Panc1 (cell line): ENCODE results near the gene ADAMTS10. TPM values are rescaled to one million over a fixed set of nuclear protein-coding genes. Genes with fewer than 3 reads are reported as not detected.

Experiments used
- ATAC-seq: fragments of 200-7000 bp; cut with Tn5 transposase; 2 replicates; pipeline ENCODE4 v1.9.1; 2020; ENCODE audit warnings: mild to moderate bottlenecking, moderate library complexity
- BruUV-seq: library from RNA; stranded (reverse); fragments of 400-500 nt; replicated peaks from 2 replicates; lab custom pipeline; 2021; lab: Mats Ljungman, UMichigan
- CTCF ChIA-PET: fragments of 300-600 bp; sonication (Branson Sonifier 250); formaldehyde crosslinking; loops from one replicate; lab custom pipeline; 2022; ENCODE audit warnings: antibody characterized with exemption; lab: Charles Lee
- POLR2A ChIA-PET: fragments of 300-600 bp; sonication (Branson Sonifier 250); formaldehyde crosslinking; loops from one replicate; lab custom pipeline; 2022; ENCODE audit warnings: antibody characterized with exemption; lab: Charles Lee
- DNase-seq: peaks from one replicate; pipeline ENCODE4 v3.0.0-alpha.2; 2010; ENCODE audit warnings: low read depth, low spot score
- H3K27ac ChIP-seq: 2 replicates; pipeline ENCODE4 v1.5.1; 2011; ENCODE audit warnings: mild to moderate bottlenecking, low read length, inconsistent platforms
- H3K27me3 ChIP-seq: fragments of 200-500 bp; sonication (Bioruptor generic); 2 replicates; pipeline ENCODE4 v1.6.0; 2014; ENCODE audit warnings: low read length, inconsistent platforms; ENCODE audit not compliant: control insufficient read depth, insufficient read depth
- H3K36me3 ChIP-seq: fragments of 200-500 bp; sonication (Bioruptor generic); 2 replicates; pipeline ENCODE4 v1.5.1; 2014; ENCODE audit warnings: inconsistent platforms, mild to moderate bottlenecking, low read length, moderate library complexity; ENCODE audit not compliant: control insufficient read depth, insufficient read depth
- H3K4me1 ChIP-seq: 2 replicates; pipeline ENCODE4 v1.5.1; 2011; ENCODE audit warnings: inconsistent platforms, mild to moderate bottlenecking, low read length, moderate library complexity; ENCODE audit not compliant: control insufficient read depth, insufficient read depth
- H3K4me3 ChIP-seq, 2 experiments: 2 replicates each; pipeline ENCODE4 v1.5.1; 2011 to 2012; ENCODE audit warnings: low read depth in 2 of 2, low read length in 2 of 2, mild to moderate bottlenecking in 2 of 2, inconsistent platforms in 1 of 2, moderate library complexity in 1 of 2
- H3K9me3 ChIP-seq: fragments of 200-500 bp; sonication (Bioruptor generic); 2 replicates; pipeline ENCODE4 v1.5.1; 2014; ENCODE audit warnings: low read depth, mild to moderate bottlenecking, inconsistent platforms, low read length, moderate library complexity; ENCODE audit not compliant: control insufficient read depth, insufficient read depth
- CTCF ChIP-seq: fragments of 450-650 bp; IDR thresholded peaks from 2 replicates; pipeline ENCODE4 v1.5.1; 2017; ENCODE audit warnings: mild to moderate bottlenecking
- POLR2AphosphoS5 ChIP-seq: IDR thresholded peaks from 2 replicates; pipeline ENCODE4 v1.6.1; 2012; ENCODE audit warnings: mild to moderate bottlenecking, low read depth, low read length, moderate library complexity
- REST ChIP-seq, 2 experiments: IDR thresholded peaks; 2 replicates each; pipeline ENCODE4 v1.6.1; 2011 to 2012; ENCODE audit warnings: low read depth in 2 of 2, control low read depth in 1 of 2, low read length in 1 of 2, mild to moderate bottlenecking in 1 of 2, moderate library complexity in 1 of 2; ENCODE audit not compliant: insufficient read depth in 1 of 2
- SIN3A ChIP-seq: IDR thresholded peaks from 2 replicates; pipeline ENCODE4 v1.6.1; 2012; ENCODE audit warnings: low read depth, mild to moderate bottlenecking, low read length, moderate library complexity, borderline replicate concordance; ENCODE audit not compliant: insufficient read depth
- TCF7L2 ChIP-seq: IDR thresholded peaks from 2 replicates; pipeline ENCODE4 v1.6.1; 2011; ENCODE audit warnings: mild to moderate bottlenecking, low read depth, low read length, inconsistent platforms
- in situ Hi-C: cut with HindIII; loops from 2 replicates; pipeline ENCODE4 v1.10.0; 2016; ENCODE audit warnings: low sequenced_read_pairs, low pct_unique_long_range_greater_than_20kb
- intact Hi-C: fragments of 100-400 bp; cut with micrococcal nuclease; formaldehyde crosslinking; loops from one replicate; pipeline ENCODE4 v1.10.0; 2022; ENCODE audit not compliant: unreplicated experiment
- total RNA-seq: library from RNA; stranded (reverse); gene quantifications from one replicate; pipeline ENCODE4 v1.2.1, GENCODE V29; 2021; ENCODE audit not compliant: unreplicated experiment

ADAMTS10 gene
- total RNA-seq, 1 experiment from 2014 or later = 10.0 TPM

DNA sequence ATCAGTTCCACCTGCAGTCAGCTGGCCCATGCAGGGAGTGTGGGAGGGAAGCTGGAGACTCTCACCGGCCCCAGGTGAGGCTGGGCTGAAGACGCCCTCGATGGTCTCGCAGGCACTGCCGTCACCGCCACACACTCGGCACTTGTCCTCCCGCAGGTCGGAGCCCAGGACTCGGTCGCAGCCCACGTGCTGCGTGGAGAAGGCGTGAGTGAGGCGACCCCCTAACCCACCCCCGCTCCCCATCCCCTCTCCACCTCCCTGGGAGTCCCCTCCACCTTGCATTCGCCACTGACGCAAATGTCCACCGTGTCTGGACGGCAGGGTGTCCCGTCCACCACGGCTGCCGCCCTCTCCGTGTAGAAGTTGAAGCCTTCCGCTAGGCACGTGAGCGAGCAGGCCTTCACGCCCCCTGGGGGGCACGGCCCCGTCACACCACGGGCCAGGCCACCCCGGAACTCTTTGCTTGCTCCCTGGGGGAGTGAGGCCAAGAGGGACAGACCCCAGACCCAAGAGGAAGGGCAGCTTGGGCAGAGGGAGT, 21.3 kb downstream of the ADAMTS10 start:
- in situ Hi-C loops = no loop called here

More for the DNA sequence above, 21.3 kb downstream of the ADAMTS10 start:
- no TSS peak for BruUV-seq
- no peaks in the 10 kb centered on the region for H3K9me3 ChIP-seq
- no peak overlapping the region for H3K27ac ChIP-seq
- intact Hi-C loops = no loop called here
- ChIA-PET POLR2A (no interaction called here), CTCF (no interaction called here)
- TF ChIP-seq POLR2AphosphoS5 (no peak), REST (IDR thresholded peaks at IDR 0.05; ENCODE audit: insufficient read depth in 1 of 2, low read depth in 2 of 2, low read length in 1 of 2) (no peak), SIN3A (no peak), CTCF (no peak), TCF7L2 (no peak)
- DNase-seq = no peak
- H3K4me3 ChIP-seq = no peak overlapping the region
- H3K27me3 ChIP-seq = no peaks in the 10 kb centered on the region
- ATAC-seq = no peak
- H3K36me3 ChIP-seq = no peaks in the 10 kb centered on the region
- no peaks in the 10 kb centered on the region for H3K4me1 ChIP-seq
